ENCODE results near the gene AIRE. TPM values are rescaled to one million over a fixed set of nuclear protein-coding genes. Genes with fewer than 3 reads are reported as not detected.

The AIRE gene
- total RNA-seq, 1 donor from 2014 or later, result 0.25 TPM

DNA sequence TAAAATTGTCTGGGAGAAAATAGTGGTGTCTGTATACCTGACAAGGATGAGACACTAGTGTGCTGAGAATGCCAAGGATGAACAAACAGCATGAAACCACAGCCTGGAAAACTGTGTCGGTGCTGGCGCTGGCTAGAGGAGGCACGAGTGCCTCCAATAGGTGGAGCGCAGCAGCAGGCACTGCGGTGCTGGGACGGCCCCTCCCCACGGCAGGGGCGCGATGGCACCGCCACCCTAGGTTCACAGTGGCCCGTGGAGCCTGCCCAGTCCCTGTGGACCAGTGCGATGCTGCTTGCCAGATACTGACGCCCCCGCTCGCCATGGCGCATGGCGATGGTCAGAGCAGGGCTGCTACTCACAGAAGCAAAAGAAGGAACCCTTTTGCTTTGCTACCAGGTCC lies 46.7 kb downstream of the AIRE start:
- H3K4me3 ChIP-seq, result no peak overlapping the region
- peaks cover 0 to 9% of the 10 kb centered on the region in 2 donors for H3K36me3 ChIP-seq
- intact Hi-C loops (cut with DNase I), result loop anchor here (10.0 kb wide), 2 partner anchors 472 to 542 kb away; partner anchors contain the start of genes PTTG1IP and UBE2G2

DNA sequence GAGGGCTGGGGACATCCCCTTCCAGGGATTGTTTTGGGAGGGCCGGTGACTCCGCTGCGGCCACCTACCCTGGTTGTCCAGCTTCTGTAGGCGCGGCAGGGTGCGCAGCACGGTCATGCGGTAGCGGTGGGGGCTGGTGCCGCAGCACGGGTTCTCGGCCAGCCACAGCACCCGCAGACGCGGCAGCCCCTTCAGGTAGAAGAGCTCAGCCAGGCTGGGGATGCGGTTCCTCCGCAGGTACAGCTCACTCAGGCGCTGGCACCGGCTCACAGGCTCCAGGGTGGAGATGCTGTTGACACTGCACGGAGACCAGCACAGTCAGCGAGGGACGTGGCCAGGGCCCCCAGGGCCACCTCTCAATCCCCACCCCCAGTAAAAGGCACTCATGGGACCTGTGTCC lies 47.3 kb downstream of the AIRE start:
- TF ChIP-seq POLR2AphosphoS5 (IDR thresholded peaks at IDR 0.05; ENCODE audit: insufficient read depth in 1 of 2, low read depth in 1 of 2), result no peak
- TF ChIP-seq, protein P1, sequence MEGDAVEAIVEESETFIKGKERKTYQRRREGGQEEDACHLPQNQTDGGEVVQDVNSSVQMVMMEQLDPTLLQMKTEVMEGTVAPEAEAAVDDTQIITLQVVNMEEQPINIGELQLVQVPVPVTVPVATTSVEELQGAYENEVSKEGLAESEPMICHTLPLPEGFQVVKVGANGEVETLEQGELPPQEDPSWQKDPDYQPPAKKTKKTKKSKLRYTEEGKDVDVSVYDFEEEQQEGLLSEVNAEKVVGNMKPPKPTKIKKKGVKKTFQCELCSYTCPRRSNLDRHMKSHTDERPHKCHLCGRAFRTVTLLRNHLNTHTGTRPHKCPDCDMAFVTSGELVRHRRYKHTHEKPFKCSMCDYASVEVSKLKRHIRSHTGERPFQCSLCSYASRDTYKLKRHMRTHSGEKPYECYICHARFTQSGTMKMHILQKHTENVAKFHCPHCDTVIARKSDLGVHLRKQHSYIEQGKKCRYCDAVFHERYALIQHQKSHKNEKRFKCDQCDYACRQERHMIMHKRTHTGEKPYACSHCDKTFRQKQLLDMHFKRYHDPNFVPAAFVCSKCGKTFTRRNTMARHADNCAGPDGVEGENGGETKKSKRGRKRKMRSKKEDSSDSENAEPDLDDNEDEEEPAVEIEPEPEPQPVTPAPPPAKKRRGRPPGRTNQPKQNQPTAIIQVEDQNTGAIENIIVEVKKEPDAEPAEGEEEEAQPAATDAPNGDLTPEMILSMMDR (IDR thresholded peaks at IDR 0.05), result no peak
- intact Hi-C loops (cut with DNase I), result loop anchor here (10.0 kb wide), 2 partner anchors 472 to 542 kb away; partner anchors contain the start of genes PTTG1IP and UBE2G2
- H3K36me3 ChIP-seq, result peaks cover 0 to 9% of the 10 kb centered on the region in 2 donors

More for the DNA sequence above, 46.7 kb downstream of the AIRE start:
- TF ChIP-seq POLR2A (IDR thresholded peaks at IDR 0.05), result no peak
- TF ChIP-seq, protein P1 (IDR thresholded peaks at IDR 0.05), result no peak
- no peak for TF ChIP-seq POLR2AphosphoS5 (IDR thresholded peaks at IDR 0.05; ENCODE audit: insufficient read depth in 1 of 2, low read depth in 1 of 2)
- no peaks in the 10 kb centered on the region for H3K9me3 ChIP-seq
- no peaks in the 10 kb centered on the region for H3K27me3 ChIP-seq
- DNase-seq (ENCODE audit: extremely low spot score in 2 of 2), result no peak
- H3K27ac ChIP-seq, result no peak overlapping the region
- H3K4me1 ChIP-seq, result peaks cover 8% of the 10 kb centered on the region

DNA sequence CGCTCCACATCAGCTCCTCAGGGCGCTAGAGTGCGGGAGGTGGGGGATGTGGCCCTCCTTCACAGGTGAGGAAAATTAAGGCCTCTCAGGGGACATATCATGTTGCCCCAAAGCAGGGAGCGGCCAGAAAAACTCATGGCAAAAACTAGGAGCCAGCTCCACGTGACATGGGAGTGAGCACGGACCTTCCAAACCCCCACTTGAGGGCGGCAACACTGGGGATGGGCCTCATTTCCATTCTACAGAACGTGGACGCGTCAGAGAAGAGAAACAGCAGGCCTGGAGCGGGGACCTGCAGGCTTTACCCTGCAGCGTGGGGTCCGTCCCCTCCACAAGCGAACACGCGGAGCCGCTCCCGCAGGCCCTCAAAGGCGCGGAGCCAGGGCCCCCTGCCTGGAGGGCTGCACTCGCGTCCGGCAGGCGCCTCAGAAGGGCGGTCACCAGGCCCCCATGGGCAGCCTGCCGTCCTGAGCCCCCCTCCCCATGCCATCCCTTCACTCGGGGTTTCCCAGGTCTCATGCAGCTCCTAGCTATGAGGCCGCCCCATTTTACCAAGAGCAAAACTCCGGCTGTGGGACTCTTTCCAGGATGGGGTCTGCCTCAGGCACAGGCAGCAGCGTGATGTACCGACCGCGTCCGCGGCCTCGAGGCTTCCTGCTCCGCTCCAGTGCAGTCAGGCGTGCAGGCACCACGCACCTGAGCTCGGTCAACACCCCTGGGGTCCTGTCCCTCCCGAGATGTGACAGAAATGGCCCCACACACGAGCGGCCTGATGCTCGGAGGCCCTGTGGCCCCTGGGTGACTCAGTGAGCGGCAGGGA lies 48.0 kb downstream of the AIRE start:
- TF ChIP-seq POLR2A (IDR thresholded peaks at IDR 0.05) (no peak), POLR2AphosphoS5 (IDR thresholded peaks at IDR 0.05; ENCODE audit: insufficient read depth in 1 of 2, low read depth in 1 of 2) (no peak)
- TF ChIP-seq, protein P1 (IDR thresholded peaks at IDR 0.05), result no peak
- no peaks in the 10 kb centered on the region for H3K9me3 ChIP-seq
- DNase-seq (ENCODE audit: extremely low spot score in 2 of 2), result no peak
- intact Hi-C loops (cut with DNase I), result loop anchor here (10.0 kb wide), 2 partner anchors 471 to 541 kb away; partner anchors contain the start of genes PTTG1IP and UBE2G2
- peaks cover 18% of the 10 kb centered on the region for H3K4me1 ChIP-seq
- H3K36me3 ChIP-seq, result peaks cover 0 to 9% of the 10 kb centered on the region in 2 donors
- no peak overlapping the region for H3K27ac ChIP-seq
- no peak overlapping the region for H3K4me3 ChIP-seq
- H3K27me3 ChIP-seq, result no peaks in the 10 kb centered on the region

More for the DNA sequence above, 47.3 kb downstream of the AIRE start:
- Histone ChIP-seq H3K4me1 (peaks cover 13% of the 10 kb centered on the region), H3K4me3 (no peak overlapping the region), H3K9me3 (no peaks in the 10 kb centered on the region), H3K27me3 (no peaks in the 10 kb centered on the region), H3K27ac (no peak overlapping the region)
- no peak for DNase-seq (ENCODE audit: extremely low spot score in 2 of 2)

DNA sequence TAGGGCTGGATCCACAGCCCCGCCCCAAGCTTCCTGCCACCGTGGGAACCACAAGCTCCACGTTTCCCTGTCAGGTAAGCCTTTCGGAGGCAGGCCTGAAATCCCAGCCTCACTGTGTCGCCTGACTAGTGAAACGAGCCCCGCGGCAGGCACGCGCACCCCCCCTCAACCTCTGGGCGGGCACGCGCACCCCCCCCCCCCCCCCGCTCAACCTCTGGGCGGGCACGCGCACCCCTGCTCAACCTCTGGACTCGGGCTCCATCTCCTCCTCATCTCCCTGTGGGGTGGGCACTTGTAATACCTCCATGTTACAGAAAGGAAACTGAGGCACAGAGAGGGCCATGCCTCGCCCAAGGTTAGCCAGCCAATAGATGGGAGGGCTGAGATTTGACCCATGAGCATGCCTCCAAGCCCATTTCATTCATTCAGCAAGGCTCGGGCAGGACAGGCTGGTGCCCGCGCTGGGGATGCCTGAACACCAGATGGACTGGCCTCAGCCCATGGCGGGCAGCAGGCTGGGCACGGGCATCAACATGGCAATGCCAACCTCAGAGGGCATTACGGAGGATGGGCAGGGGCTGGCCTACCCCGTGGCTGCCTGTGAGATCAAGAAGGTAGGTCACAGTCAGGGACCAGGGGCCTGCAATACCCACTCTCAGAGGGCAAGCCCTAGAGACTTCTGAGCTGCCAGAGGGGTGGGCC lies 48.8 kb downstream of the AIRE start:
- Histone ChIP-seq H3K4me1 (peaks cover 19% of the 10 kb centered on the region), H3K36me3 (peaks cover 0 to 9% of the 10 kb centered on the region in 2 donors), H3K27ac (no peak overlapping the region), H3K27me3 (no peaks in the 10 kb centered on the region), H3K9me3 (no peaks in the 10 kb centered on the region), H3K4me3 (no peak overlapping the region)
- DNase-seq (ENCODE audit: extremely low spot score in 2 of 2), result no peak
- intact Hi-C loops (cut with DNase I), result loop anchor here (10.0 kb wide), 2 partner anchors 470 to 540 kb away; partner anchors contain the start of genes PTTG1IP and UBE2G2
- TF ChIP-seq, protein P1 (IDR thresholded peaks at IDR 0.05), result no peak
- TF ChIP-seq POLR2AphosphoS5 (IDR thresholded peaks at IDR 0.05; ENCODE audit: insufficient read depth in 1 of 2, low read depth in 1 of 2), result no peak
- no peak for TF ChIP-seq POLR2A (IDR thresholded peaks at IDR 0.05)
